Limb (tissue), 2 donors: Measurements from ENCODE around the gene ANXA4.
A peak's percentile ranks its signal among the peaks of the same experiment; 100 is the strongest.
"Not testable (repeated sequence)": the region's sequence is repeated elsewhere in the genome, so short reads cannot be mapped to it uniquely, and the experiment has no call there.

ENCODE experiments used
- DNase-seq, 2 donors: peaks; one replicate each; pipeline ENCODE4 v3.0.0-alpha.2; 2016; ENCODE audit errors: extremely low spot score in 2 of 2

The ANXA4 gene

GRCh38 chr2:69804416-69804815 is 62.5 kb downstream of the ANXA4 start:
- no peak for DNase-seq

DNA sequence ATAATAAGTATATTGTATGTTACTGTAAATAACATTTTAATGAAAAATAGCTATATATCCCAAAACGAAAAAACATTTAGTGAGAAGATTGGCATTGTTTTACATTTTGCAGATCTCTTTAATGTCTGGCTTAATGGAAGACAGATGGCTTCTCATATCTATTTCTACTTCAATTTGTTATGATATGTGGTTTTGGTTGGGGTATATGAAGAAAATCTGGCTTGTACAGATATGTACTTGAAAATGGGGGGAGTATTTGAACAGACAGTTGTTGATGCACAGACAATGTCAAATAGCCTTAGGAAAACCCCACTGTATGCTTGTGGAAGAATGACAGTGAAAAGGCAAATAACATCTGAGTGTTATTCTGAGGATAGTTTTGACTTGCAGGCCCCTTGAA is 64.0 kb downstream of the ANXA4 start:
- DNase-seq, result no peak

GRCh38 chr2:69807821-69808540 is 66.0 kb downstream of the ANXA4 start:
- DNase-seq, result no peak

DNA sequence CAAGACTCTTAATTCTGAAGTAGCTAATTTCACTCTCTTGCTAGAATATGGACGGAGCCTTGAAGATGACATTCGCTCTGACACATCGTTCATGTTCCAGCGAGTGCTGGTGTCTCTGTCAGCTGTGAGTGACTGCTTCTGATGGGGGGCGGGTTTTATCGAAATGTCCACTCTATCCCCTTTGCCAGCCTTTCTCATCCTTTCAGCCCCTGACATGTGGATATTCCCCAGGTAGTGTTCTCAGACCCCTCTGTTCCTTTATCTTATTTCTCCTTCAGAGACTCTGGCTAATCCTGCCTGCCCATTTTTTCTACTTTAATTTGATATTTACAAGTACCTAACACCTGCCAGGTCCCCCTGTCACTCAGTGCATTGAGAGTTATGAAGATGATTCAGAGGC is 68.6 kb downstream of the ANXA4 start:
- no peak for DNase-seq

DNA sequence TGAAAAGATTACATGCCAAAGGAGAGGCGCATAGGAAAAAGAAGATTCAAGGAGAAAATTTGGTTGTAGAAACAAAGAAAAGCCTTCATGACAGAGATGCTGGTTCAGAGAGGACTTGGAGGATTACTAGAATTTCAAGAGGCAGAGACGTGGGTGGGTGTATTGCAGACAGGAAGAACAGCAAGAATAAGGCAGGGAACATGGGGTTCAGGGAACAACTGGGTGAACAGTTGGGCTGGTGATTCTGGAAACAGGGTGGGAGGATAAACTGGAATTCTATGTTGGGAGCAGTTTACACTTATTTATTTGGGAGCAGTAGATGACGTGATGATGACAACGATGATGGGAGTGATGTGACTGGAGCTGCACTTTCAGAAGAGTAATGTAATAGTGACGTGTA is 69.1 kb downstream of the ANXA4 start:
- no peak for DNase-seq

DNA sequence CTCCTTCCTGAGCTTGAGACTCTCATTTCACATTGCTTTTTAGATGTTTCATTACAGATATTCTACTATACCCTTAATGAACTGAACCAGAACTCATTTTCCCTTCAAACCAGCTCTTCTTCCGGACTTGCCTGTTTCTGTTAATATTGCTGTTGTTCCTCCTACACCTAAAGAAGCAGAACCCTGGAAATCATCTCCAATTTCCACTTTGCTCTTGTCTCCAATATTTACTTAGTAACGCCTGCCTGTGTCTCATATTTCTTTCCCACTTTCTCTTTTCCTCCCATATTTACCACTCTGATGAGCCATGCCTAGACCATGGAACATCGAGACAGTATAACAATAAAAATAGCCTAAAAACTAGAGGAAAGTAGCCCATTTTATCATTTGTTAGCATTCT is 69.7 kb downstream of the ANXA4 start:
- DNase-seq, result no peak

DNA sequence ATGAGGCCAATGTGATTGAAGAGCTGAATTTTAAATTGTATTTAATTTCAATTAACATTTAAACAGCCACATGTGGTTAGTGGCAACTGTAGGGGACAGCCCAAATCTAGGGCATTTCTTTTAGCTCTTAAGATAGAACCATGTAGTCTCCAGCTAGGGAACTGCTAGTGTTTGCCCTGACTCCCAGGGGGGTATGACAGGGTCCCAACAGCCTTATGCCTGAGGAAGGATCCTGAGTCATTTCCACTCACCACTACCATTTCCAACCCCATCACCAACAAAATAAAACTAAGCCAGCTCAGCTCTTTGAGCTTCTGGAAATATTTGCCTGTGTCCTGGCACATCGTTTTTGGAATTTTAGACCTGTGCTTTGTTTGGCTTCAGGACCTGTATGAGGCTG is 73.8 kb downstream of the ANXA4 start:
- DNase-seq, result no peak

GRCh38 chr2:69816923-69817542 is 75.1 kb downstream of the ANXA4 start:
- peak; percentile 72 to 86 for DNase-seq

- no peak for DNase-seq
Measured at GRCh38 chr2:69817729-69818501, 76.0 kb downstream of the ANXA4 start.

- no peak for DNase-seq
Measured at GRCh38 chr2:69827796-69828540, 86.0 kb downstream of the ANXA4 start.

- DNase-seq, result no peak
Measured at GRCh38 chr2:69828938-69829255, 87.0 kb downstream of the ANXA4 start.

- peak; percentile 96 to 99 for DNase-seq
Measured at GRCh38 chr2:69829256-69830044, 87.5 kb downstream of the ANXA4 start, which contains the start of gene GMCL1. GMCL1 (plus strand) TSS chr2:69829660; CDS start chr2:69829893, 233 bp downstream.

DNA sequence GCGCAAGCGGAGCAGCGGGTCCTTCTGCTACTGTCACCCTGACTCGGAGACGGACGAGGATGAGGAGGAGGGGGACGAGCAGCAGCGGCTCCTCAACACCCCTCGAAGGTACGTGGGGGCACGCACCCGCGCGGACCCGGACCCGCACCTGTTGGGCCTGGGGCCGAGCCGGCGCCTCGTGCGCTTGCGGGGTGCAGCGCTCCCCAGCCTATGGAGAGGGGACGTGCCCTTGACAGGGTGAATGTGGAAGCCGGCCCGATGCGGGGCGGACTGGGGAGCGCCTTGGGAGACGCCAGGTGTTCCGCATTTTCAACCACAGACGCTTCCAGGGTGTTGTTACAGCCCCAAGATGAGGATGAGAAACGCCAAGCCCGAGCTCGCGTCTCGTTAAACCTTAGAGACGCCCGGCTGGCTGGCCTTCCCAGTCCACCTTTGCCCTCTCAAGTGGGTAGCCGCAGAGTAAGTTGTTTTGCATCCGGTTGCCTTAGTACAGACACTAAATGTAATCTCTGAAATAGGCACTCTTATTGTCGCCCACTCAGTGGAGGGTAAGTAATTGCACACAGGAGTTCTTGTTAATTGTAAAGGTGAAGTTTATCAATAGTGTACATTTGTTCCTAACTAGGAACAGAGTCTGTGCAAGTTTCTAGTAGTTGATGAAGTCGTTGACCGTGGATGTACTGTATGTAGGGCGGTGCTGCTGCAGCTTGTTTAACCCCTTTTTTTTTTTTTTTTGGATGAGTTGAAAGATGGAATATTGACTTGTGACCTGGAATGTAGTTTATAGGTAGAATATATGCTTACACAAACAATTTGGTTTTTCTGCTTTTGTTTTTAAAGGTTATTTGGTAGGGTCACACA is 88.3 kb downstream of the ANXA4 start:
- DNase-seq, result no peak

GRCh38 chr2:69830906-69831241 is 88.9 kb downstream of the ANXA4 start:
- not testable (repeated sequence) for DNase-seq

GRCh38 chr2:69831354-69831905 is 89.5 kb downstream of the ANXA4 start:
- DNase-seq, result no peak

DNA sequence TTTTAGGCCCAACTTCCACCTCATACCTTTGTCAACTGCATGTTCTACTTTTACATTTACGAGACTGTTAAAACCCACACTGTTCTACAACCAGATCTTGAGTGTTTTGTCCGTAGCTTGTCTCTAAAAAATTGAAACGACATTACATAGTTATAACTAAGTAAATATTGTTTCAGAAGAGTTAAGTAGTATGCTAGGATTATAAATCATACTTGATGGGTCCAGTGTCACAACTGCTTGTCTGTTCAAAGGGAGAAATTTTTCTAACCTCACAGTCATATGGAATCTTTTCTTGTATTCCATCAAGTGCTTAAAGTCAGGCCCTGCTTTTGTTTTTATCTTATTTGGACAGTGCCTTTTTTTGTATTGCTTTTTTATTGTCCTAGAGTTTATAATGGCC is 91.8 kb downstream of the ANXA4 start:
- DNase-seq, result no peak

DNA sequence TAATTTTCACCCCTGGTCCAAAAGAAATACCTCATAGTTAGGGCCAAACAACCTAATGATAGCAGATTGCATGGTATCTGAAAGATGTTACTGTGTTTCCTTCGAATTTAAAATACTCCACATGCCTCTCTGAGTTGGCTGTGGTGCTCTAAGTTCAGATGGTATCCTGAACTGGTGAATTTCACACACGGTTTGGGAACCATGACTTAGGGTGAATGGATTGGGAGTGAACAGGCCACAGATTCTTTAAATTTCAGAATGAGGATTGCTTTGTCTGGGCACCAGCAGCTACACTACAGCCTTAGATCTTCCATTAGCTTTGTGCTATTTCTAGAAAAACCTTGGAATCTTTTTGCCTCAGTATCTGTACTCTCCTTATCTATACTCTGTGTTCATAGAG is 93.7 kb downstream of the ANXA4 start:
- DNase-seq, result no peak

GRCh38 chr2:69836316-69836715 is 94.4 kb downstream of the ANXA4 start:
- DNase-seq, result no peak

DNA sequence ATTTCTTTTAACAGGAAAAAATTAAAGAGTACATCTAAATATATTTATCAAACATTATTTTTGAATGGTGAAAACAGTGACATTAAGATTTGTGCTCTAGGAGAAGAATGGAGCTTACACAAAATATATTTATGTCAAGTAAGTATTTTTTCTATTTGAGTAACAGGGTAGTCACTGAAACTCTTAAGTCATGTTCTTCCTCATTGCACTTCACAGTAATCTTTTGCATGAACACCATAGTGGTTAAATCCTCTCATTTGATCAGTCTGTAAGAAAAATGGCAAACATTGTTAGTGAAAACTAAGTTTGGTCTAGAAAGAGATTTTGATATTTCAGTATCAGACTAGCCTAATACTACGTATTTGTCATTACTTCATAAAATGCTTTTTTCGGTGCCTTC is 95.6 kb downstream of the ANXA4 start:
- DNase-seq, result no peak

- no peak for DNase-seq
Measured at GRCh38 chr2:69843993-69844392, 102.1 kb downstream of the ANXA4 start.
